Esophagus squamous epithelium (tissue), 4 donors: ENCODE results near the gene RSPH1.

Experiments used
- CTCF ChIP-seq, 6 experiments: fragments of 450-650 bp in 4 of 6; fragments of 200-600 bp in 2 of 6; sonication (generic) in 2 of 6; IDR thresholded peaks; one replicate each; pipeline ENCODE4 v1.5.1; 2016 to 2019; ENCODE audit warnings: antibody characterized with exemption in 6 of 6, mild to moderate bottlenecking in 4 of 6, moderate library complexity in 4 of 6
- POLR2A ChIP-seq, 4 donors: fragments of 450-650 bp; IDR thresholded peaks; one replicate each; pipeline ENCODE4 v1.6.1; 2017; ENCODE audit warnings: antibody characterized with exemption in 4 of 4, mild to moderate bottlenecking in 4 of 4, moderate library complexity in 3 of 4

- TF ChIP-seq CTCF (IDR thresholded peaks at IDR 0.05) (no peak), POLR2A (IDR thresholded peaks at IDR 0.05) (no peak)
These were observed 14.9 kb downstream of the RSPH1 start for GRCh38 chr21:42481169-42481568.
